Measurements from ENCODE around the gene CTDP1.

CTDP1 gene

GRCh38 chr18:79784965-79785770 lies 105.6 kb downstream of the CTDP1 start:
- DNase-seq (ENCODE audit: low read depth) = no peak

- DNase-seq (ENCODE audit: low read depth) = no peak
Observed at GRCh38 chr18:79785831-79786230, 106.2 kb downstream of the CTDP1 start.

- DNase-seq (ENCODE audit: low read depth) = no peak
Observed at GRCh38 chr18:79786304-79786703, 106.7 kb downstream of the CTDP1 start.

GRCh38 chr18:79786786-79787526 lies 107.4 kb downstream of the CTDP1 start:
- no peak for DNase-seq (ENCODE audit: low read depth)

GRCh38 chr18:79787527-79787864 lies 107.9 kb downstream of the CTDP1 start:
- no peak for DNase-seq (ENCODE audit: low read depth)

GRCh38 chr18:79787865-79788733 lies 108.5 kb downstream of the CTDP1 start:
- DNase-seq (ENCODE audit: low read depth) = no peak

- no peak for DNase-seq (ENCODE audit: low read depth)
Observed at GRCh38 chr18:79788734-79789085, 109.1 kb downstream of the CTDP1 start.

- no peak for DNase-seq (ENCODE audit: low read depth)
Observed at GRCh38 chr18:79789091-79789891, 109.7 kb downstream of the CTDP1 start.

GRCh38 chr18:79789901-79790890 lies 110.6 kb downstream of the CTDP1 start:
- no peak for DNase-seq (ENCODE audit: low read depth)

GRCh38 chr18:79790996-79791972 lies 111.7 kb downstream of the CTDP1 start:
- no peak for DNase-seq (ENCODE audit: low read depth)

GRCh38 chr18:79792096-79792987 lies 112.7 kb downstream of the CTDP1 start:
- DNase-seq (ENCODE audit: low read depth) = no peak

GRCh38 chr18:79792988-79793355 lies 113.4 kb downstream of the CTDP1 start:
- no peak for DNase-seq (ENCODE audit: low read depth)

GRCh38 chr18:79794846-79795245 lies 115.2 kb downstream of the CTDP1 start:
- no peak for DNase-seq (ENCODE audit: low read depth)

GRCh38 chr18:79795446-79795845 lies 115.8 kb downstream of the CTDP1 start:
- DNase-seq (ENCODE audit: low read depth) = no peak

GRCh38 chr18:79796016-79796415 lies 116.4 kb downstream of the CTDP1 start:
- no peak for DNase-seq (ENCODE audit: low read depth)

- no peak for DNase-seq (ENCODE audit: low read depth)
Observed at GRCh38 chr18:79796531-79797405, 117.2 kb downstream of the CTDP1 start.
